ENCODE measurements around the gene SYNCRIP. TPM values are rescaled to one million over a fixed set of nuclear protein-coding genes. Genes with fewer than 3 reads are reported as not detected.
A peak's percentile ranks its signal among the peaks of the same experiment; 100 is the strongest.
"Not testable (repeated sequence)": the region's sequence is repeated elsewhere in the genome, so short reads cannot be mapped to it uniquely, and the experiment has no call there.

SYNCRIP gene
- total and polyA plus RNA-seq, 3 donors from 2014 or later = 51.6 to 67.0 (median 55.1) TPM

DNA sequence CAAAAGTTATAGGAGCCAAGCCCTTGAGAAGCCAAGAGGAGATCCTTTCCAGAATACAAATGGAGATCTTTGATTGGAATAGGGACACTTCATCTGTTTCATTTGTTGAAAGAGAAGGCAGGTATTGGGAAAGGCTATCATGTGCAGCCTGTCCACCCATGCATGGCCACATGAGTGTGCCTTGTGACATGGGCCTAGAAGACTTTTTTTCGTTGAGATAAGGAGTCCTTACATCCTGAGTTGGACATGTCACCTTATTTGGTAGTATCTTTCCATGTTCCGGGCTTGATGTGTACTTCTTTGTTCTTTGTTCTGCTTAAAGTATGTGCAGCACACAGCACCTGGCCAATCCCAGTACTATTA, 42.1 kb upstream of the SYNCRIP start:
- no peaks in the 10 kb centered on the region for H3K9me3 ChIP-seq
- intact Hi-C loops (cut with DNase I; ENCODE audit: low total_unique reads) = no loop called here
- H3K4me3 ChIP-seq = no peak overlapping the region
- H3K27ac ChIP-seq = no peak overlapping the region
- no peak for TF ChIP-seq POLR2A (IDR thresholded peaks at IDR 0.05)
- TF ChIP-seq, protein P1, sequence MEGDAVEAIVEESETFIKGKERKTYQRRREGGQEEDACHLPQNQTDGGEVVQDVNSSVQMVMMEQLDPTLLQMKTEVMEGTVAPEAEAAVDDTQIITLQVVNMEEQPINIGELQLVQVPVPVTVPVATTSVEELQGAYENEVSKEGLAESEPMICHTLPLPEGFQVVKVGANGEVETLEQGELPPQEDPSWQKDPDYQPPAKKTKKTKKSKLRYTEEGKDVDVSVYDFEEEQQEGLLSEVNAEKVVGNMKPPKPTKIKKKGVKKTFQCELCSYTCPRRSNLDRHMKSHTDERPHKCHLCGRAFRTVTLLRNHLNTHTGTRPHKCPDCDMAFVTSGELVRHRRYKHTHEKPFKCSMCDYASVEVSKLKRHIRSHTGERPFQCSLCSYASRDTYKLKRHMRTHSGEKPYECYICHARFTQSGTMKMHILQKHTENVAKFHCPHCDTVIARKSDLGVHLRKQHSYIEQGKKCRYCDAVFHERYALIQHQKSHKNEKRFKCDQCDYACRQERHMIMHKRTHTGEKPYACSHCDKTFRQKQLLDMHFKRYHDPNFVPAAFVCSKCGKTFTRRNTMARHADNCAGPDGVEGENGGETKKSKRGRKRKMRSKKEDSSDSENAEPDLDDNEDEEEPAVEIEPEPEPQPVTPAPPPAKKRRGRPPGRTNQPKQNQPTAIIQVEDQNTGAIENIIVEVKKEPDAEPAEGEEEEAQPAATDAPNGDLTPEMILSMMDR (IDR thresholded peaks at IDR 0.05) = no peak
- no peaks in the 10 kb centered on the region for H3K4me1 ChIP-seq
- 89 to 91% methylated on average over 2 of the region's 2 CpGs for WGBS, 2 donors
- no peaks in the 10 kb centered on the region for H3K27me3 ChIP-seq
- no peak for DNase-seq
- no peaks in the 10 kb centered on the region for H3K36me3 ChIP-seq (ENCODE audit: low read depth, missing control alignments)

- no peaks in the 10 kb centered on the region for H3K36me3 ChIP-seq (ENCODE audit: low read depth, missing control alignments)
- H3K9me3 ChIP-seq = no peaks in the 10 kb centered on the region
- no peak for DNase-seq
- no peak overlapping the region for H3K4me3 ChIP-seq
- H3K27ac ChIP-seq = no peak overlapping the region
- WGBS, 2 donors = 46 to 64% methylated on average over 2 of the region's 2 CpGs
- intact Hi-C loops (cut with DNase I; ENCODE audit: low total_unique reads) = no loop called here
- H3K4me1 ChIP-seq = peaks cover 4% of the 10 kb centered on the region
- no peaks in the 10 kb centered on the region for H3K27me3 ChIP-seq
- TF ChIP-seq POLR2A (IDR thresholded peaks at IDR 0.05) = no peak
- TF ChIP-seq, protein P1 (IDR thresholded peaks at IDR 0.05) = no peak
Observed at GRCh38 chr6:85684133-85684808, 41.6 kb upstream of the SYNCRIP start.

GRCh38 chr6:85681899-85682298, 39.2 kb upstream of the SYNCRIP start:
- intact Hi-C loops (cut with DNase I; ENCODE audit: low total_unique reads); H3K36me3 ChIP-seq (ENCODE audit: low read depth, missing control alignments); DNase-seq; H3K4me1 ChIP-seq; H3K4me3 ChIP-seq; H3K9me3 ChIP-seq; H3K27me3 ChIP-seq; H3K27ac ChIP-seq: not testable (repeated sequence)
- 97% methylated on average over 4 of the region's 4 CpGs for WGBS, 2 donors

DNA sequence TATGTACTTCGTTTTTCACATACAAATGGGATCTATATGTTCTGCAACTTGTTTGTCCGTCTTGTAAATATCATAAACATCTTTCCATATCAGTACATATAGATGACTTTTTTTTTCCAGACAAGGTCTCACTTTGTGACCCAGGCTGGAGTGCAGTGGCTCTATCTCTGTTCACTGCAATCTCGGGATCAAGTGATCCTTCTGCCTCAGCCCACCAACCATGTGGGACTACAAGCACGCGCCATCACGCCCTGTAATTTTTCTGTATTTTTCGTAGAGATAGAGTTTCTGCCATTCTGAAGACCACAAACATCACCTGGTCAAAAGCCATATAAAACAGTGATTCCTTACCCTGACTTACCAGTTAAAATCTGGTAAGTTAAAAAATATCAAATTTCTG, 37.7 kb upstream of the SYNCRIP start:
- intact Hi-C loops (cut with DNase I; ENCODE audit: low total_unique reads) = no loop called here
- no peak for DNase-seq
- Histone ChIP-seq H3K27ac (no peak overlapping the region), H3K9me3 (no peaks in the 10 kb centered on the region), H3K27me3 (no peaks in the 10 kb centered on the region), H3K4me1 (peaks cover 12% of the 10 kb centered on the region), H3K36me3 (ENCODE audit: low read depth, missing control alignments) (no peaks in the 10 kb centered on the region), H3K4me3 (no peak overlapping the region)
- 65 to 70% methylated on average over 7 of the region's 7 CpGs for WGBS, 2 donors
- TF ChIP-seq POLR2A (IDR thresholded peaks at IDR 0.05) = no peak
- TF ChIP-seq, protein P1 (IDR thresholded peaks at IDR 0.05) = no peak

- Histone ChIP-seq H3K9me3 (no peaks in the 10 kb centered on the region), H3K4me3 (peak overlapping the region; percentile 90 to 94), H3K36me3 (ENCODE audit: low read depth, missing control alignments) (no peaks in the 10 kb centered on the region), H3K27me3 (no peaks in the 10 kb centered on the region), H3K27ac (peak overlapping the region; percentile 64 to 90), H3K4me1 (peaks cover 12% of the 10 kb centered on the region)
- intact Hi-C loops (cut with DNase I; ENCODE audit: low total_unique reads) = loop anchor here (5.0 kb wide), 1 partner anchor 37 kb away; the partner anchor contains the start of gene SYNCRIP
- DNase-seq = no peak
- TF ChIP-seq, protein P1 (IDR thresholded peaks at IDR 0.05) = no peak
- TF ChIP-seq POLR2A (IDR thresholded peaks at IDR 0.05) = no peak
- 17 to 22% methylated on average over 14 of the region's 14 CpGs for WGBS, 2 donors
Observed at GRCh38 chr6:85679445-85680123, 36.9 kb upstream of the SYNCRIP start.
